ENCODE data around the gene ADD3.

ADD3 gene

DNA sequence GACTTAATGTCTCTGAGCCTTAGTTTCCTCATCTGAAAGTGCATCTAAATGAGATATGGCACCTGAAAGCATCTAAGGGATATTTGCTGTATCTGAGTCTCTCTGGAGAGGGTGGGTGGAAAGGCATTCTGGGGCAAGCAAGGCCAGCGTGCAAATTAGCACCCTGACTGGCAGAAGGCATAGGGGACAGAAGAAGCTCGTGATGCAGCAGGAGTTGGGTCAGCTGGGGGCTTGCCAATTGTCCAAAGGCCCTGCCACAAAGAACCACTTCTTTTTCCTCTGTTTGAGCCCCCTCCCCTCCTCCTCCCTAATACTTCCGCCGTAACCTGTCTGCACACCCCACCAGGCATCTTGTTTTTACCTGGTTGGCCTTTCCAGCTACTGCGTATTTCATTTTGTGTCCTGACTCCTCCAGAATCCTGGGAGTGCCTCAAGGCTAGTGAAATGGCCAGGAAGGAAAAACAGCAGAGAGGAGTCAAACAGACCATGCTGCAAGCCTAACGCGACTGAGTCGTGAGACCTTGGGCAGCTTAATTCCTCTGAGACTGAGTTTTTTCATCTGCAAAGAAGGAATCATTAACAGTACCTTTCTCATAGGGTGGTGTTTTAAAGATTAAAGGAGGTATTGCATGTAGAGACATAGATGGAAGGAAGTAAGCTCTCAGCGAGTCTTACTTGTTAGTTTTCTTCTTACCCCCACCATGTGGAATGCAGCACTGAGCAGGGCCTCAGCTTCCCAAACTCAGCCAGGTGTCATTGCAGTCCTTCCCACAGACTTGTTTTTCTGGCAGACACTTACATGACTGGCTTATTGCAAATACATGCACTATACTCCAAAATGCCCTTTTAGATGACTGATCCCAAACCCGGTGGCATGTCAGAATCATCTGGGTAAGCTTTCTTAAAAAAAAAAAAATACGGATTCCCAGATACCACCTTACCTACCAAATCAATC, 150.5 kb downstream of the ADD3 start:
- no peak for DNase-seq

DNA sequence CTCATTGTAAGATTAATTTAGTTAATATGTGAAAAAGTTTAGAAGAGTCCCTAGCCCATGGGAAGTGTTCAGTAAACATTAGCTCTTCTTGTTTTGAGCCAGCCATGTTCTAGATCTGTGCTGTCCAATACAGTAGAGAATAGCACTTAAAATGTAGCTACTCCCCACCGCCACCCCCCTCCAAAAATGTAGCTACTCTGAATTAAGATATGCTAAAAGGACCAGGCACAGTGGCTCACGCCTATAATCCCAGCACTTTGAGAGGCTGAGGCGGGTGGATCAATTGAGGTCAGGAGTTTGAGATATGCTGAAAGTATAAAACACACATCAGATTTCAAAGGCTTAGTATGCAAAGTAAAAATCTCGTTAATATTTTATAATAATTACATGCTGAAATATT, 152.3 kb downstream of the ADD3 start:
- DNase-seq: no peak

DNA sequence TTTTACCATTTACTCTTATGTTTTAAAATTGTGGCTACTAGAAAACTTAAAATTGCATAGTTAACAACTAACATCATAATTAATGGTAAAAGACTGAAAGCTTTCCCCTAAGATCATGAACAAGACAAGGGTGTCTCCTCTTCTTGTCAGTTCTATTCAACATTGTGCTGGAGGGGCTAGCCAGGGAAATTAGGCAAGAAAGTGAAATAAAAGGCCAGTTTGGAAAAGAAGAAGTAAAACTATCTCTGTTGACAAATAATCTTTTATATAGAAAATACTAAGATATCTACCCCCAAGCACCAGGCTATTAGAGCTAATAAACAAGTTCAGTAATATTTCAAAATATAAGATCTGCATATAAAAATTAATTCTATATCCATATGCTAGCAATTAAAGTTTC, 152.7 kb downstream of the ADD3 start:
- DNase-seq: no peak

DNA sequence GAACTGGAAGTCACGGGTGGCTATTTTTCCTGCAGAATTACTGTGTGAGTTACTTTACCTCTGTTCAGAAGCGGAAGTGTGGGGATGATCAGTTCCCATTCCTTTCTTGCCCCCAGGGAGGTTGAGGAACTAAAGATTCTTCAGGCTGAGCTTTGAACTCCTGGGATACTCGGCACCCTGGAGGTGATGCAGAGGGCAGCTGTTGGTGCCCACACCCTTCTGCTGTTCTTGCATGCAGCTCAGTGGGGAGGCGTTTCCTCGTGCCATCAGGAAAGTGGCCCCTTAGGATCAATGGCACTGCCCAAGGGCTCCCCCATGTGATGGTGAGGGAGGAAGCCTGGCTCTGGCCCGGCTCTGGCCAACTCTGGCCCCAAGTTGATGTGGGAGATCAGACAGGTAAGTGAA, 155.0 kb downstream of the ADD3 start:
- DNase-seq: no peak

DNA sequence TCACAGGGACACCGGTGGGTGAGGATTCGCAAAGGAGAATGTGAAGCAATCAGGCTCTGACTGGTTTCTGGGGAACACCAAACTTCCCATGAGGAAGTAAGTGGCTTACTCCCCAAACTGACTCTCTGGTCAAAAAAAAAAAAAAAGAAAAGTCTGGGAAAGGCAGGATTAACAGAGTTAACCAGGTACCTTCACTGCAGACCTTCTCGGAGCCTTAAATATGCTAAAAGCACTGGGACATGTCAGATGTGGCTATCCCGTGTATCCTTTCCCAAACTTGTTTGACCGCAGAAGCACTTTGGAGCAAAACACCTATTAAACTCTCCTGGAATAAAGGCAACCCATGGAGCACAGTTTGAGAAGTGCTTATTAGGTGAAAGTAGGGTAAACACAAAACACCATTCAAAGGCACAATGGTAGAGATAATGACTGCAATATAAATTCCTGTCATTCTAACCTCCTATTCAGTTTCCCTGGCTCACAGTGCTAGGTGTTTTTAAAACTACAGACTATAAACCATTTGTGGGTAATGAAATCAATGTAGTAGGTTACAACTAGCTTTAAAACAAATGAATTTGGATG, 155.5 kb downstream of the ADD3 start:
- no peak for DNase-seq

DNA sequence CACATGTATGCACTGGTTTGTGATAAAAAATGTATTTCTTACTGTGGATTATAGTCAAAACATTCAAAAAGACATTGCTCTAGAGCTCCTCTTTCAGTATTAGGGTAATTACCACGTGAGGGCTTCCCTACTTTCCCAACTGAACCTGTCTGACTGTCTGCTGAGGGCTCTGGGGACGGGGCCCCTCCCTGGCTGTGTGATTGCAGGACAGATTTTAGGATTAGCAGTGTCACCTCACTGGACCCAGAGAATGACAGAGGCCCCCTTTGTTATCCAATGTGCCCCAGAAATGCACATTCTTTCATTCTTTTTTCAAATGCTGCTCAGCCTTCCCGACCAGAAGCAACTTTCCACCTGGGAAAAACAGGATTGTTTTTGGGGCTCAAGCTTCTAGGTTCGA, 156.1 kb downstream of the ADD3 start:
- no peak for DNase-seq

DNA sequence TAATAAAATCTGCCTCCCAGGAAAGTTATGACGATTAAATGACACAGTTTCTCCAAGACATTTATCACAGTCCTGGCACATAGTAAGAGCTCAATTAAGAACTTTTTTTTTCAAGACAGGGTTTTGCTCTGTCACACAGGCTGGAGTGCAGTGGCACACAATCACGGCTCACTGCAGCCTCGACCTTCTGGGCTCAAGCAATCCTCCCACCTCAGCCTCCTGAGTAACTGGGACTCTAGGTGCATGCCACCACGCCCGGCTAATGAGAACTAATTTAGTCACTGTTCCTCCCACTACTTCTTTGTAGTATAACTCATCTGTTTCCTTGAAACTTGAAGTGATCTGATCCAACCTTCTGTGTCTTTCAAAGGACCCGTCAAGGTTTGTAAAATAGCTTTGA, 157.5 kb downstream of the ADD3 start:
- DNase-seq: no peak

DNA sequence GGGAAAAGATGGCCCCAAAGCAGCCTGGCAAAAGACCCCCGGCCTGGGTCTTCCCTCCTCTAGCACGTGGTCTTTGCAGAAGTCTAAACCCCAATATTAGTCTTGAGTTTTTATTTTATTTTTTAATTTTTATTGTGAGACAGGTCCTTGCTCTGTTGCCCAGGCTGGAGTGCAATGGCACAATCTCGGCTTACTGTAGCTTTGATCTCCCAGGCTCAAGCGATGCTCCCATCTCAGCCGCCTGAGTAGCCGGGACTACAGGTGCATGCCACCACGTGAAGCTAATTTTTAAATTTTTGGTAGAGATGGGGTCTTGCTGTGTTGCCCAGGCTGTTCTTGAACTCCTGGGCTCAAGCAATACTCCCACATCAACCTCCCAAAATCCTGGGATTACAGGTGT, 159.4 kb downstream of the ADD3 start:
- DNase-seq: no peak

DNA sequence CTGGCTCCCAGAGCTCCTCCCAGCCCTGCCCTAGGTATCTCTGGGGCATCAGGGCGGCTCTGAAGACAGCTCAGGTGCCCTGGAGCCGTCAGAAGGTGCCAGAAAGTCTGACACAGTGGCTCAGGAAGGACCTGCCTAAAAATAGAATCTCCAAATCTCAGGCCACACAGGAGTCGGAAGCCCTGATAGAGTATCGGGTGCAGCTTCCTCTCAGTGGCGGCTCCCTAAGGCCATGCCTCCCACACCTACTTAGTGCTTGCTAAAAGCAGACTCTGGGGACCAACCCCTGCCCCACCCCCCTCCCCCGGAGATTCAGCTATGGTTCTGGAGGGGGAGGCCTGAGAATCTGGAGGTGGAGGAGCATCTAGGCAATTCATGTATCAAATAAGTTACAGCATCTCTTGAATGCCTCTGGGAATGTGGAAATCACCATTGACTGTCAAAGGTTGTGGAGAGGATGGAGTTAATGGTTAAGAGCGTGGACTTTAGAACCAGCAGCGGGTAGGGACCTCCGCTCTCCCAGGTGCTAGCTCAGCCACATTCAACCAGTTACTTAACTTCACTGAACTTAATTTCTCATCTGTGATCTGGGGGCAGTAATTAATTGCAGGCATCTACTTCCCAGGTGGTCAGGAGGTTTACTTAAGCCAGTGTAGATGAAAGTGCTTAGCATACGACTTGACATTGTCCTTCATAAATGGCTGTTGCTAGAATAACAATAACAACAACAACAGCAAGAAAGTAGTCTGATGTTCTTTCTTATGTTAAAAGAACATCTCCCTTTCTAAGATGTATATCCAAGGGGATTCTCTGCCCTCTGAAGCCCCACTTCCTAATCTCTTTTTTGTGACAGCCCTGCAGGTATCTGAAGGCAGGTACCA, 161.1 kb downstream of the ADD3 start:
- DNase-seq: no peak

DNA sequence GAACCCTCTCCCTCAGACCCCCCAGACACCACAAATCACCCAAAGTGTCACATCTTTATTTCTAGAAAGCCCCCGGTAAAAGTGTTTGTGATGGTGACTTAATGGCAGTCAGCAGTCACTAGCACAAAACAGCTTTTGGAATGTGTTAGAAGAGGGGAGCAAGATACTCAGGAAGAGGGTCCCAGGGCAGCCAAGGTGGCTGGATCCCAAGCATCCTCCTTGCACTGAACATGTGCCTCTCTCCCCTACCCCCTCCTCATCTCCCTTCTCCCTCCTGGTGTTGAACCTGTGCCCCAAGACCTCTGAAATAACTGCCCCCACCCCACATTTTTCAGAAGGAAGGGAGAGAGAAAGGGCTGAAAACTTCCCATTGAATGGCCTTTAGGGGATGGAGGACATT, 161.8 kb downstream of the ADD3 start:
- DNase-seq: no peak

DNA sequence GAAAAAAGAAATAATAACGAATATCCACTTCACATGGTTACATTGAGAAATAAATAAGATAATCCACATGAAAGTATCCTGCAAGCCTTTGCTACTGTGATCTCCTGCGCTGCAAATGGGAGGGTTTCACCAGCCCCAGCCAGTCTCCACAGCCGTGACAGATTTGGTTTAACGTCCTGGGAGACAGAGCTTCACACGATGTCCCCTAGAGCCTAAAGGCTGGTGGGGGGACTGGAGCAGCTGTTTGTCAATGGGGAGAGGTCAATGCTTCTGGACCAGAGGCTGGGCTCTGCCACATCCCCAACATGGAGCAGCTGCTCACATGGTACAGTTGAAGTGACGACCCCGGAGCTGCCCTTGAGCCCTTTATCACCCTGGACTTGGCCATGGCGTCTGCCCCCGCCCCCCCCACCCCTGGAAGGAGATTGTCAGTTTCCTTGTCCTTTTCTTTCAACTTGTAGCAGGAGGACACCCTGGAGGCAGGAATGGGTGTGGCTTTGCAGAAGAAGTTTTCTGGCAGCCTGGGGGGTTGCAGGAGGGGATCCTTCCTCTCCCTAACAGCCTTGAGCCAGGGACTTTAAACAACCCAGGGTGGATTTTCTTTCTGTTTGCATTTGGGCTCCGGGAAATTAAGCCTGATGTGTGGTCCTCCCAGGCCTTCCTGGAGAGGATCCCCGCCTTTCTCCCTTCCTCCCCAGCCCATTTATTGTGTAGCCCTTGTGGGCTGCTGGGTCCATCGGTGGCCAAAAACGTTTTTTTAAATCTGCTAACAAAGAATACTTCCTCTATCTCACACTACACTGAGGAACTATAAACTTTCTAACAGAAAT, 162.6 kb downstream of the ADD3 start:
- no peak for DNase-seq

DNA sequence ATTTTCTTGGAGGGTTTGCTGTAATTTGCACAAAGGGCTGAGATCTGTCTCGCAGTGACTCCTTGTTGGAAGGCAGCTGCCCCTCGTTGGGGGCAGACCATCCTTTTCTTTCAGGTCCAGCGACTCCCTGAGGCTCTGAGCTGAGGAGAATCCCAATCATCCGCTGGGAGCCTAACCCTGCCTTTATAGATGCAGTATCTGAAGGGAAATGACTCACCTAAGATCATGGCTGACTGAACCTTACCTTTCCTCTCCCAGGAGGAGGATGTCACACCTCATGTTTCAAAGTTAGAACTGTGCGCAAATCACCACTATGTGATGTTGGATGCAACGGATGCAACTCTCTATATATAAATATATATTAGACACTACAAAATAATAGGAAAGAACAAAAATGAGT, 163.2 kb downstream of the ADD3 start:
- DNase-seq: no peak

DNA sequence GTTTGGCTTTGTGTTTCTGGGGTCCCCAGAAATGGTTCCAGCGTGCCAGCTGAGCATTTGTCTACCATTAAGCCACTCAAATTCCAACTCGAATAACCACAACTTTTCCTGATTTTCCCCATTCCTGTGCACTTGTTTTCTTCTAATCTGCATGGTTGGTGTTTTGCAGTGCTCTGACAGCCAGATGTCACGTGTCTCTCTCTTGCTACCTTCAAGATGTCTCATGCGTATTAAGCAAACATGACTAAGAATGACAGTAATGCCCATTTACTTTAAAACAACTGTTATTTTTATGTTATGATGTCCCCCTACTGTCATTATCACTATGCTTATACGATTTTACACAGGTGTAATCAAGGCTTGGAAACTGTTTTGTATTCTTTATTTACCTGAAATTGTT, 164.4 kb downstream of the ADD3 start:
- no peak for DNase-seq

DNA sequence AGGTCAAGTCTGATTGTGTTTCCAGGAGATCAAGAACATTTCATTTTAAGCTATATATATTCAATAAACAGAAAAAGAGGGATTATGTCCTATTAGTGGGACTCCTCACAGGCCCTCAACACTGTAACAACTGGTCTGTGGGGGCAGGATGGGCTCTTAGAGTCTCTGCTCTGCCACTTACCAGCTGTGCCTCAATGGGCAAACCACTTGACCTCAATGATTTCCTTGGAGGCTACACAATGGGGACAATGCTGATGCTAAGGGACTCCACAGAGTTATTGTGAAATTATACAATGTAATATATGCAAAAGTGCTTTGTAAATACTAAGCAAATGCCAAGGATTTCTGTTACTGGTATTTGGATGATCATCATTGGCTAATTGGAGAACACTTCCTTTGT, 166.4 kb downstream of the ADD3 start:
- DNase-seq: no peak

DNA sequence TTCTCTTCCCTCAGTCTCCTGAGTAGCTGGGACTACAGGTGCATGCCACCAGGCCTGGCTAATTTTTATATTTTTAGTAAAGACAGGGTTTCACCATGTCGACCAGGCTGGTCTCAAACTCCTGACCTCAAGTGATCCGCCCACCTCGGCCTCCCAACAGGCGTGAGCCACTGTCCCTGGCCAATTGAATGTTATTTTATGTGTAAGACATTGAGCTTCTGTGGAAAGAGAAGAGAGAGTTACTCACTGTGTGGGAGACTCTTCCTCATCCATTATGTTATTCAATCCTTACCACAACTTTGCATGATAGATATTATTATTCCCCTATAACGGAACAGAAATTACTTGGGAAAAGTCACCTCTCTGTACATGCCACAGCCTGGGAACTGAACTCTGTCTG, 167.0 kb downstream of the ADD3 start:
- no peak for DNase-seq

DNA sequence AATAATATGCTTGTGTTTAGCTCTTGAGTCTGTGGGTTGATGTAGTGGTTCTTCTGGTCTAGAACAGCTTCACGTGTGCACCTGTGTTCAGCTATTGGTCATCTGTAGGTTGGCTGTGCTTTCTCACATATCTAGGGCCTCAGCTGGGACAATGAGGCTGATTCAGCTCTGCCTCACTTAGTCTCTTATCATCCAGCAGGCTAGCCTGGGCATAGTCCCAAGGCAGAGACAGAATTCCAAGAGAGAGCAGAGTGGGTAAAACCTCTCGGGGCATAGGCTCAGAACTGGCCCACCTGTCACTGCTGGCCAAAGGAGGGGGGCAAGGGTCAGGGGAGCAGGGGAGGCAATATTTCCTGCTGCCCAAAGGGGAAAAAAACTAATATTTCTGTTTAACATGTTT, 167.6 kb downstream of the ADD3 start:
- no peak for DNase-seq

DNA sequence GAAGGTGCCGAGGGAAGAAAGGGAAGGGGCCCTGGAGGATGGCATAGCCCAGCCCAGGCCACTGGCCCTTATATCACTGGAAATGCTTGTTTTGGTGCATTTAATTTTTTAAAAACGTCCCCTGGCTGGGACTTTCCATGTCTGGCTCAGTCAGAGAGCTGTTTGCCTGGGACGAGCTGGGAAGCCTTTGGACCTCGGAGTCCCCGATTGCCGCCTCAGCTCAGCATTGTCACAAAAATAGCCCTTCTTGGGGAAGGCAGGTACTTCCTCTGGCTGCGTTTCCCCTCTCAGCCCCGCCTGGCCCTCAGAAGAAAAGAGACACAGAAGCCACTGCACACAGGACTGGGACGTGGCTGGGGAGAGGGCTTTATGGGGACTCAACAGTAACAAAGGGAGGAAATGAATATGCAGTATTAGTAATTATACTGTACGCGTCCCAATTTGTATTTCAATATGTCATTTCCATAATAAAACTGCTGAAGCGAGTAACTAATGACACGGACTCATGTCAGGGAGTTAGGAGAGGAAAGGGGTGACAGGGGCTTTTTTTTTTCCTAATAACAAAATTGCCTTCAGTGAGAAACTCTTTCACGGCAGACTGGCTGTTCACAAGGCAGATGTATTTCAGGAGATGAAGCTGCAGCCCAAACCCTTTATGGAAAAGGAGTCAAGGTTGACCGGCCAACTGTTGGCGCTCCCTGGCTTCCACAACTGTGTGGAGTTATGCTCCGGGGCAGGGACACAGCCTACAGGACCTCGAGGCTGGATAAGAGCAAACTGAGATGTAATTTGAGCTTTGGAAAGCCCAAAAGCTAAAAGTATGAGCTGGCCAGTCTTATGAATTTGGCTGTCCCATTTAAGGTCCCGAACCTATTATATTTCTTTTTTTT, 168.6 kb downstream of the ADD3 start:
- no peak for DNase-seq

DNA sequence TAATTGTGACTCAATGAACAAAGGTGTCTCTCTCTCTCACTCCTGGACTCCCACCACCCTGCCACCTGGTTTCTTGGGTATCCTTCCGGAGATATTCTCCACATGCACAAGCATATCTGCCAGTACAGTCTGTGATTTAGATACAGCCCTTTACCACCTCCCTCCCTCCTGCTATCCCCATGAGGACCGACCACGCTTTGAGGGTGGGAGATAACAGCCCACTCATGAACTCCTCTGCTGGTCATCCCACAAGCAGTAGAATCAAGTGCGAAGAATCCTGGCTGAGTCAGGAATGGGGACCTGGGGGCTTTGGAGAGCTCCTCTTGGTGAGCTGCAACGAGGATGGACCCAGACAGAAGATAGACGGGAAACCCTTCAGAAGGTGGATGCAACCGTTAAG, 171.4 kb downstream of the ADD3 start:
- DNase-seq: no peak

DNA sequence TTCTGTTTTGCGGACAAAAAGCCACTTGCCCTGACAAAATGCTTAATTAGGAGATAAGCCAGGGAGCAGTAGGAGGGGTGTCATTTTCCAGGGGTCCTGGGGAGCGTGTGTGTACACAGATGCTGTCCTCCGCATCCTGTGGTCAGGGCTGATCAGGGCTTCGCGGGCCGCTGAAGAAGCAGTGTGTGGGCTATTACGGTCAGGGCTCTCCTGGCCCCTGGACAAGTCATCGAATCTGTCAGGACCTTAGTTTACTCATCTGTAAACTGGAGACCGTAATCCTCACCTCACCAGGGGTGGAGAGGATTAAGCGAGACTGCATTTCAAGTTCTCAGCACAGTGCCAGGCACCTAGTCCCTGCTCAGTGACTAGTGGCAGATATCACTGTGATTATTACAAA, 173.7 kb downstream of the ADD3 start:
- no peak for DNase-seq

DNA sequence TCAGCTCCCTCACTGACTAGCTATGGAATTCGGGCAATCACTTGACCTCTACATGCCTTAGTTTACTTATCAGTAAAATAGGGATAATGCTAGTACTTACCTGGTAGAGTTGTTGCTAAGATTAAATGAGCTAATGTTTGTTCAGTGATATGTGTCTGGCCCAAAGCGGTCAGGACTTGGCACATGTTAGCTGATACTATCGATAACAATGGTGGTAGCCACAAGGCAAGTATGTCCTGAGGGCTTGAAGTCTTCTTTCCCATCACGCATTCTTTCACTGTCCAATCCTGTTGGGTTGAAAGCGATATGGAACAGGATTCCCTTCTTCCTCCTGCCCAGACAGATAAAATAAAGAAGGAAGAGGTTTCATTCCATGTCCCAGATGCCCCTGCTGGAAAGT, 174.1 kb downstream of the ADD3 start:
- no peak for DNase-seq

DNA sequence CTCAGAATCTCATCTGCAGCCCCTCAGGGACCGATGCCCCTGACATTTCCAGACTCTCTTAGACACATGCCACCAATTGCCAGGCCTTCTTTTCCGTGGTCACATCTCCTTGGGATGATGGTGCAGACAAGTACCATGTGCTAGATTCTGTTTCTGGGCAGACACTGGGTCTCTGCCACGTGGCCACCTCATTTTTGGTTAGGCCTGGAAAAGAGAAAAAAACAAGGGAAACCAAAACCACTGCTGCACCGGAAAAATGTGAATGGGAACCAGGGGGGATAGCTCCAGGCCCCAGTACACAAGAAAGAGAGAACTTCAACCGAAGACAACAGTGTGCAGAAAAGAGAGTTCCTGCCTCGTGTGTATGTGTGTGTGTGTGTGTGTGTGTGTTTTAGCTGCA, 176.6 kb downstream of the ADD3 start:
- DNase-seq: no peak

Measured in stimulated activated CD4-positive, alpha-beta T cell treated with anti-CD3 and anti-CD28 coated beads, Interleukin-2, amount 100 ng/mL, for 48 hours (primary cell).